Omental fat pad (tissue), 4 donors: ENCODE results near the gene SRRM3. TPM values are rescaled to one million over a fixed set of nuclear protein-coding genes. Genes with fewer than 3 reads are reported as not detected.

ENCODE experiments used
- ATAC-seq: fragments of 150-250 bp; one replicate; pipeline ENCODE4 v1.9.1; 2016; ENCODE audit warnings: mild to moderate bottlenecking, moderate library complexity; ENCODE audit not compliant: low FRiP score
- DNase-seq: peaks from one replicate; pipeline ENCODE4 v3.0.0-alpha.2; 2019; ENCODE audit warnings: low spot score
- CTCF ChIP-seq, 3 donors: fragments of 450-650 bp; IDR thresholded peaks; one replicate each; pipeline ENCODE4 v1.5.1; 2016 to 2017; ENCODE audit warnings: antibody characterized with exemption in 3 of 3, mild to moderate bottlenecking in 3 of 3, moderate library complexity in 2 of 3
- total RNA-seq, 4 donors: library from RNA; depleted of rRNA; stranded (reverse); fragments of >200 nt; gene quantifications; one replicate each; pipeline ENCODE4 v1.1.0, GENCODE V29; 2016

SRRM3 gene
- total RNA-seq, 4 donors from 2014 or later, result 1.7 to 3.7 (median 2.4) TPM

GRCh38 chr7:76182225-76182960, 19.3 kb upstream of the SRRM3 start:
- DNase-seq (no peak), ATAC-seq (no peak)
- TF ChIP-seq CTCF (IDR thresholded peaks at IDR 0.05), result no peak

GRCh38 chr7:76185187-76185896, 16.4 kb upstream of the SRRM3 start:
- DNase-seq (no peak), ATAC-seq (no peak)
- no peak for TF ChIP-seq CTCF (IDR thresholded peaks at IDR 0.05)

GRCh38 chr7:76187272-76187671, 14.4 kb upstream of the SRRM3 start:
- ATAC-seq (no peak), DNase-seq (no peak)
- TF ChIP-seq CTCF (IDR thresholded peaks at IDR 0.05), result no peak

GRCh38 chr7:76189276-76189675, 12.4 kb upstream of the SRRM3 start:
- DNase-seq (no peak), ATAC-seq (no peak)
- no peak for TF ChIP-seq CTCF (IDR thresholded peaks at IDR 0.05)

- no peak for TF ChIP-seq CTCF (IDR thresholded peaks at IDR 0.05)
- no peak for DNase-seq
- ATAC-seq, result no peak
These were observed 9.9 kb upstream of the SRRM3 start for GRCh38 chr7:76191783-76192240.

- no peak for DNase-seq
- no peak for TF ChIP-seq CTCF (IDR thresholded peaks at IDR 0.05)
These were observed 8.2 kb upstream of the SRRM3 start for GRCh38 chr7:76193466-76193865.

GRCh38 chr7:76193883-76194282, 7.8 kb upstream of the SRRM3 start:
- TF ChIP-seq CTCF (IDR thresholded peaks at IDR 0.05), result no peak
- ATAC-seq (no peak), DNase-seq (no peak)

More at GRCh38 chr7:76193466-76193865, 8.2 kb upstream of the SRRM3 start:
- no peak for ATAC-seq
